K562 (cell line): Measurements from ENCODE around the gene STXBP6. TPM values are rescaled to one million over a fixed set of nuclear protein-coding genes. Genes with fewer than 3 reads are reported as not detected.

Experiments
- ATAC-seq: fragments of 200-7000 bp; cut with Tn5 transposase; 3 replicates; pipeline ENCODE4 v1.9.1; 2020; ENCODE audit warnings: moderate library complexity
- BruUV-seq: library from RNA; stranded (reverse); fragments of 400-500 nt; replicated peaks from 2 replicates; lab custom pipeline; 2021; lab: Mats Ljungman, UMichigan
- CTCF ChIA-PET: fragments of 300-600 bp; formaldehyde crosslinking; extraction: SDS; loops from one replicate; lab custom pipeline; 2021; ENCODE audit warnings: low intra/inter-chr PET ratio; lab: Yijun Ruan, JAX
- POLR2A ChIA-PET: fragments of 300-600, 350-650 bp; sonication (Branson Sonifier 250); formaldehyde crosslinking; extraction: SDS; loops from one replicate; lab custom pipeline; 2021; ENCODE audit warnings: antibody characterized with exemption, inconsistent platforms; lab: Yijun Ruan, JAX
- DNase-seq, 4 experiments: peaks; one replicate each; pipeline versions ENCODE4 v3.0.0 to v3.0.0-alpha.2; 2011 to 2018; ENCODE audit warnings: low spot score in 3 of 4, mixed read lengths in 3 of 4; ENCODE audit errors: extremely low read depth in 1 of 4
- FAIRE-seq: peaks from 2 replicates; lab custom pipeline; 2011; peaks lifted over from hg19 to GRCh38; lab: Jason Lieb, UNC
- H2AFZ ChIP-seq: 2 replicates; pipeline ENCODE4 v1.6.0; 2011; ENCODE audit warnings: low read depth, low read length, control low read depth, inconsistent platforms
- H3K27ac ChIP-seq: fragments of 200-600 bp; 3 replicates; pipeline ENCODE4 v1.8.0; 2011; ENCODE audit warnings: low read depth, mild to moderate bottlenecking, control low read depth, inconsistent platforms, low read length, moderate library complexity, mixed read lengths; ENCODE audit errors: extremely low read depth
- H3K27me3 ChIP-seq, 2 experiments: fragments of 300-600 bp in 1 of 2; 2 replicates in 1 of 2; 3 replicates in 1 of 2; pipeline versions ENCODE4 v1.6.0 to v1.8.0; 2011; ENCODE audit warnings: inconsistent platforms in 2 of 2, low read length in 2 of 2, mild to moderate bottlenecking in 1 of 2, mixed read lengths in 1 of 2, moderate library complexity in 1 of 2; ENCODE audit not compliant: control insufficient read depth in 2 of 2, insufficient read depth in 2 of 2
- H3K36me3 ChIP-seq: fragments of 300-600 bp; 3 replicates; pipeline ENCODE4 v1.8.0; 2011; ENCODE audit warnings: mild to moderate bottlenecking, low read length, inconsistent platforms; ENCODE audit not compliant: control insufficient read depth, insufficient read depth
- H3K4me1 ChIP-seq, 2 experiments: fragments of 200-600 bp in 1 of 2; replicated peaks in 1 of 2; 2 replicates in 1 of 2; 3 replicates in 1 of 2; pipeline versions ENCODE4 v1.5.1 to v1.8.0; 2011; ENCODE audit warnings: inconsistent platforms in 2 of 2, low read length in 2 of 2, mild to moderate bottlenecking in 1 of 2, mixed read lengths in 1 of 2, moderate library complexity in 1 of 2; ENCODE audit not compliant: control insufficient read depth in 2 of 2, insufficient read depth in 2 of 2
- H3K4me2 ChIP-seq: 2 replicates; pipeline ENCODE4 v1.6.1; 2011; ENCODE audit warnings: low read length, control low read depth, inconsistent platforms, mixed read lengths; ENCODE audit not compliant: insufficient read depth
- H3K4me3 ChIP-seq: fragments of 200-600 bp; sonication (generic), shearing (Covaris generic); 2 replicates; pipeline ENCODE4 v1.5.1; 2016; ENCODE audit warnings: control low read depth, inconsistent platforms
- H3K79me2 ChIP-seq: fragments of 200-600 bp; 3 replicates; pipeline ENCODE4 v1.8.0; 2011; ENCODE audit warnings: low read length, inconsistent platforms; ENCODE audit not compliant: control insufficient read depth, insufficient read depth
- H3K9ac ChIP-seq, 2 experiments: 2 replicates each; pipeline versions ENCODE4 v1.6.0 to v1.6.1; 2011; ENCODE audit warnings: low read depth in 2 of 2, low read length in 2 of 2, control low read depth in 1 of 2, inconsistent platforms in 1 of 2, mild to moderate bottlenecking in 1 of 2, mixed read lengths in 1 of 2; ENCODE audit not compliant: insufficient read depth in 1 of 2
- H3K9me1 ChIP-seq: one replicate; pipeline ENCODE4 v1.6.0; 2011; ENCODE audit warnings: inconsistent platforms, mild to moderate bottlenecking, low read length, moderate library complexity; ENCODE audit not compliant: control insufficient read depth, insufficient read depth
- H3K9me3 ChIP-seq: replicated peaks from 2 replicates; pipeline ENCODE4 v1.5.1; 2011; ENCODE audit warnings: low read depth, low read length, inconsistent platforms; ENCODE audit not compliant: control insufficient read depth, insufficient read depth
- H4K20me1 ChIP-seq: replicated peaks from 2 replicates; pipeline ENCODE4 v1.6.1; 2011; ENCODE audit warnings: low read length, inconsistent platforms, mixed read lengths; ENCODE audit not compliant: control insufficient read depth, insufficient read depth
- CBX3 ChIP-seq, 2 experiments: IDR thresholded peaks; 1 replicate in 1 of 2; 2 replicates in 1 of 2; pipeline ENCODE4 v1.6.1; 2012; ENCODE audit warnings: inconsistent platforms in 2 of 2, low read length in 2 of 2, borderline replicate concordance in 1 of 2, control low read depth in 1 of 2
- CEBPG ChIP-seq, 3 experiments: fragments of 200-800 bp in 1 of 3; sonication (Bioruptor generic) in 1 of 3; sonication (generic) in 1 of 3; formaldehyde crosslinking in 1 of 3; IDR thresholded peaks in 2 of 3; conservative IDR thresholded peaks in 1 of 3; 2 replicates each; pipeline versions ENCODE4 v1.6.1 to v1.8.0; 2016 to 2022; ENCODE audit warnings: missing compliant biosample characterization in 2 of 3, missing genetic modification characterization in 2 of 3, mild to moderate bottlenecking in 1 of 3, missing genetic modification reagents in 1 of 3
- DNMT1 ChIP-seq: fragments of 450-650 bp; IDR thresholded peaks from 2 replicates; pipeline ENCODE4 v1.6.1; 2016; ENCODE audit warnings: antibody characterized with exemption, mild to moderate bottlenecking
- ESRRB ChIP-seq: fragments of 250-450 bp; sonication (Bioruptor Pico); IDR thresholded peaks from 2 replicates; pipeline ENCODE4 v1.5.0; 2020; ENCODE audit warnings: mild to moderate bottlenecking, moderate library complexity, borderline replicate concordance
- FUS ChIP-seq: fragments of 200-400 bp; formaldehyde crosslinking; optimal IDR thresholded peaks from 2 replicates; pipeline ENCODE3; 2017; ENCODE audit warnings: low read depth, low read length
- HDGF ChIP-seq: fragments of 450-650 bp; IDR thresholded peaks from 2 replicates; pipeline ENCODE4 v1.6.1; 2016
- MYBL2 ChIP-seq, 2 experiments: fragments of 450-650 bp in 1 of 2; sonication (generic) in 1 of 2; formaldehyde crosslinking in 1 of 2; IDR thresholded peaks; 2 replicates each; pipeline versions ENCODE4 v1.6.1 to v1.8.1; 2017 to 2022; ENCODE audit warnings: borderline replicate concordance in 1 of 2, inconsistent platforms in 1 of 2, low read depth in 1 of 2, mild to moderate bottlenecking in 1 of 2, missing genetic modification reagents in 1 of 2, moderate library complexity in 1 of 2
- NR3C1 ChIP-seq: sonication (generic); formaldehyde crosslinking; IDR thresholded peaks from 2 replicates; pipeline ENCODE4 v1.8.1; 2022; ENCODE audit warnings: missing genetic modification reagents
- NRF1 ChIP-seq, 2 experiments: fragments of 450-650 bp; IDR thresholded peaks in 1 of 2; conservative IDR thresholded peaks in 1 of 2; 2 replicates each; pipeline ENCODE4 v1.6.1; 2014; ENCODE audit warnings: mild to moderate bottlenecking in 2 of 2
- OTX1 ChIP-seq: fragments of 450-650 bp; formaldehyde crosslinking; IDR thresholded peaks from 2 replicates; pipeline ENCODE4 v1.4.0; 2022; ENCODE audit warnings: mild to moderate bottlenecking
- POLR3G ChIP-seq: IDR thresholded peaks from 2 replicates; pipeline ENCODE4 v1.6.1; 2011; ENCODE audit not compliant: insufficient read length, insufficient replicate concordance; ENCODE audit errors: extremely low read depth
- RBBP5 ChIP-seq: fragments of 200-600 bp; sonication (generic); IDR thresholded peaks from 2 replicates; pipeline ENCODE4 v1.6.1; 2012; ENCODE audit warnings: borderline replicate concordance, mild to moderate bottlenecking, low read length, control low read depth, inconsistent platforms; ENCODE audit not compliant: insufficient read depth, poor library complexity, severe bottlenecking
- SREBF2 ChIP-seq: sonication (generic); formaldehyde crosslinking; IDR thresholded peaks from 2 replicates; pipeline ENCODE4 v1.4.0; 2020; ENCODE audit warnings: mild to moderate bottlenecking, missing genetic modification reagents
- ZFPM2 ChIP-seq: fragments of 250-450 bp; sonication (Bioruptor Pico); IDR thresholded peaks from 2 replicates; pipeline ENCODE4 v1.5.1; 2022; ENCODE audit warnings: mild to moderate bottlenecking
- ZNF354B ChIP-seq: fragments of 250-450 bp; sonication (Bioruptor Pico); IDR thresholded peaks from 2 replicates; pipeline ENCODE4 v1.4.0; 2020
- ZNF551 ChIP-seq: fragments of 250-450 bp; sonication (Bioruptor Pico); IDR thresholded peaks from 2 replicates; pipeline ENCODE4 v1.5.0; 2021; ENCODE audit warnings: mild to moderate bottlenecking, moderate library complexity
- WGBS: fragments of 100-300 bp; shearing (Covaris generic); methylation state at CpG from one replicate; pipeline ENCODE4 v1.1.6; 2016; ENCODE audit warnings: low coverage, mixed read lengths; ENCODE audit not compliant: insufficient coverage; ENCODE audit errors: missing lambda C conversion rate; 5-methylcytosine and 5-hydroxymethylcytosine counted together
- in situ Hi-C: fragments of 300-500 bp; cut with MboI; formaldehyde crosslinking; loops from 4 replicates; pipeline ENCODE4 v1.15.0; 2018; ENCODE audit warnings: inconsistent platforms, mixed read lengths
- intact Hi-C: fragments of 100-400 bp; cut with micrococcal nuclease; formaldehyde crosslinking; loops from 2 replicates; pipeline ENCODE4 v1.14.2; 2022
- polyA plus RNA-seq, 8 experiments: library from polyadenylated mRNA; depleted of rRNA in 4 of 8; stranded (reverse) in 5 of 8; unstranded in 3 of 8; fragments of >200 nt; fragmentation: Nextera tagmentation in 2 of 8; fragmentation: Illumina TruSeq in 1 of 8; extraction: Ambion mirVana in 2 of 8; extraction: Trizol in 1 of 8; gene quantifications; 2 replicates each; pipeline versions ENCODE4 v1.2.1 to v1.2.3, GENCODE V29; 2011 to 2014; ENCODE audit warnings: inconsistent platforms in 1 of 8, missing spikeins in 1 of 8
- total RNA-seq, 7 experiments: library from RNA; depleted of rRNA in 6 of 7; stranded (reverse); fragments of >200 nt in 6 of 7; fragmentation: Illumina TruSeq in 2 of 7; extraction: Trizol in 2 of 7; gene quantifications; 2 replicates each; pipeline versions ENCODE4 v1.2.1 to v1.2.3, GENCODE V29; 2011 to 2021; ENCODE audit warnings: low replicate concordance in 1 of 7

STXBP6 gene
- total and polyA plus RNA-seq, 9 of the 15 experiments (the other 6 are each of a cell fraction or from before 2014, with no cell fraction given), result 0.27 to 0.89 (median 0.59) TPM

- Histone ChIP-seq H3K4me3 (no peak overlapping the region), H3K9me3 (no peaks in the 10 kb centered on the region), H3K36me3 (no peaks in the 10 kb centered on the region), H4K20me1 (no peaks in the 10 kb centered on the region), H3K27me3 (0 out of 5 replicates have a peak, but pooled peaks cover 0 to 3% of the 10 kb centered on the region in 2 experiments), H2AFZ (no peak overlapping the region), H3K4me2 (no peak overlapping the region), H3K4me1 (peaks cover 0 to 4% of the 10 kb centered on the region in 2 experiments; a peak in 1 of 5 replicates), H3K27ac (no peak overlapping the region), H3K9ac (no peak overlapping the region), H3K9me1 (no peaks in the 10 kb centered on the region), H3K79me2 (no peaks in the 10 kb centered on the region)
- in situ Hi-C loops (no loop called here), intact Hi-C loops (no loop called here)
- TF ChIP-seq ESRRB (CRISPR knock-in tag), result no peak
- no peak for TF ChIP-seq HDGF
- ChIA-PET POLR2A (no interaction called here), CTCF (no interaction called here)
- no peak for DNase-seq
- no TSS peak for BruUV-seq
- FAIRE-seq, result no peak
- 0% methylated on average over 1 of the region's 1 CpG for WGBS
- no peak for ATAC-seq
These were observed 38.9 kb downstream of the STXBP6 start for GRCh38 chr14:25011095-25011494.

- DNase-seq, result no peak
- FAIRE-seq, result no peak
- no TSS peak for BruUV-seq
- Histone ChIP-seq H3K79me2 (no peaks in the 10 kb centered on the region), H3K36me3 (no peaks in the 10 kb centered on the region), H4K20me1 (no peaks in the 10 kb centered on the region), H3K4me3 (no peak overlapping the region), H3K27ac (no peak overlapping the region), H3K4me1 (peaks cover 0 to 4% of the 10 kb centered on the region in 2 experiments; a peak in 1 of 5 replicates), H3K9ac (no peak overlapping the region), H2AFZ (no peak overlapping the region), H3K4me2 (no peak overlapping the region), H3K27me3 (0 out of 5 replicates have a peak, but pooled peaks cover 0 to 3% of the 10 kb centered on the region in 2 experiments), H3K9me3 (no peaks in the 10 kb centered on the region), H3K9me1 (no peaks in the 10 kb centered on the region)
- ChIA-PET POLR2A (no interaction called here), CTCF (no interaction called here)
- in situ Hi-C loops, result no loop called here
- no peak for ATAC-seq
- intact Hi-C loops, result no loop called here
- 3% methylated on average over 3 of the region's 3 CpGs for WGBS
- TF ChIP-seq SREBF2 (CRISPR knock-in tag), result no peak
- TF ChIP-seq OTX1 (CRISPR knock-in tag), result no peak
- no peak for TF ChIP-seq POLR3G
- no peak for TF ChIP-seq ZNF551
- TF ChIP-seq MYBL2 (IDR thresholded peaks at IDR 0.05; ENCODE audit: low read depth), result no peak
- TF ChIP-seq MYBL2 (CRISPR knock-in tag; IDR thresholded peaks at IDR 0.05; ENCODE audit: borderline replicate concordance), result no peak
- no peak for TF ChIP-seq CBX3 (IDR thresholded peaks at IDR 0.05; ENCODE audit: borderline replicate concordance in 1 of 2, low read length in 2 of 2)
- no peak for TF ChIP-seq FUS
- TF ChIP-seq DNMT1, result no peak
- TF ChIP-seq NRF1 (conservative IDR thresholded peaks at IDR 0.05 in 1 of 2, IDR thresholded peaks at IDR 0.05 in 1 of 2), result no peak
- TF ChIP-seq NR3C1 (CRISPR knock-in tag), result no peak
- no peak for TF ChIP-seq CEBPG (CRISPR knock-in tag; IDR thresholded peaks at IDR 0.05)
- no peak for TF ChIP-seq CEBPG (tag; conservative IDR thresholded peaks at IDR 0.05 in 1 of 2, IDR thresholded peaks at IDR 0.05 in 1 of 2)
- no peak for TF ChIP-seq ZNF354B
- TF ChIP-seq RBBP5, result no peak
- TF ChIP-seq ZFPM2 (CRISPR knock-in tag), result no peak
These were observed 39.5 kb downstream of the STXBP6 start for GRCh38 chr14:25010471-25010870.
